Liver (tissue), 3 donors: ENCODE data around the gene FBXO44.

Source experiments
- CTCF ChIP-seq: fragments of 150-350 bp; IDR thresholded peaks from 2 replicates; pipeline ENCODE4 v1.5.1; 2017; ENCODE audit warnings: improper control_type of control experiment, low read depth, low read length; ENCODE audit not compliant: missing input control
- GABPA ChIP-seq, 2 donors: IDR thresholded peaks in 1 of 2; conservative IDR thresholded peaks in 1 of 2; 2 replicates each; pipeline ENCODE4 v1.6.1; 2016; ENCODE audit warnings: antibody characterized with exemption in 2 of 2, mild to moderate bottlenecking in 1 of 2, moderate library complexity in 1 of 2
- donor health status: healthy.
- donor health status: healthy.

- TF ChIP-seq CTCF (no peak), GABPA (IDR thresholded peaks at IDR 0.05 in 1 of 2, conservative IDR thresholded peaks at IDR 0.05 in 1 of 2) (no peak)
These were observed 36.9 kb upstream of the FBXO44 start for GRCh38 chr1:11617741-11618140.
